ENCODE data around the gene TLE1. TPM values are rescaled to one million over a fixed set of nuclear protein-coding genes. Genes with fewer than 3 reads are reported as not detected.
"Not testable (repeated sequence)": the region's sequence is repeated elsewhere in the genome, so short reads cannot be mapped to it uniquely, and the experiment has no call there.

Gene TLE1
- total RNA-seq, 1 donor from 2014 or later: 9.8 TPM

DNA sequence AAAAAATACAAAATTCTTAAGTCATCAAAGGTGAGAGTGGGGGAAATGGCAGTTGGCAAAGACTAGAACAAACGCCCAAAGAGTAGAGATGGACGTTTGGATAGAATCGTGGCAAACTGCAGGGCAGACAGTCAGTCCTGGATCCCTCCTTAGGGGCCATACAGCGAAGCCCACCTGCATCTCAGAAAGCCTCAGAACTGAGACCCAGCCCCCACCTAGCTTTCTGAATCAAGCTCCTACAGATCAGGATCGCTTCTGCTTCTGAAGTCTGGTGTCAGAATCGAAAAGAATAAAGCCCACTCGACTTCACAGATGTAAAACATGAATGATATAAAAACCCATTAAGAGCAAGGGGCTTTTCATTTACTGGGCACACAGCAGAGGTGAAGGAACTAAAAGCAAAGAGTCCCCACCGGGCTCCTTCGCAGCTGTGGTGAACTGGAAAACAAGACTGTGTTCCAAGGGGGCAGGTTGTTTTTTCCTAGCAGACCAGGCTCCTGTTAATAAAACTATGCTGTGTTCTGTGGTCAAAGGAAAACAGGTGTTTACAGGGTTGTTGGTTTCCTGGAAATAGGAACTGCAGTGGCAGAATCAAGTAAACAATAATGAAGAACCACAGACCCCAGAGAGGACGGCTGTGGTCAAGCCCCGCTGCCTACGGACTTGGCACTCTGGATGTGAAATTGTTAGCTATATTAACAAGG lies 91.8 kb downstream of the TLE1 start:
- DNase-seq (ENCODE audit: missing footprints) (no peak), ATAC-seq (no peak)
- intact Hi-C loops (cut with DNase I): loop anchor here (5.0 kb wide), 1 partner anchor 75 kb away; no protein-coding TSS in a partner anchor

DNA sequence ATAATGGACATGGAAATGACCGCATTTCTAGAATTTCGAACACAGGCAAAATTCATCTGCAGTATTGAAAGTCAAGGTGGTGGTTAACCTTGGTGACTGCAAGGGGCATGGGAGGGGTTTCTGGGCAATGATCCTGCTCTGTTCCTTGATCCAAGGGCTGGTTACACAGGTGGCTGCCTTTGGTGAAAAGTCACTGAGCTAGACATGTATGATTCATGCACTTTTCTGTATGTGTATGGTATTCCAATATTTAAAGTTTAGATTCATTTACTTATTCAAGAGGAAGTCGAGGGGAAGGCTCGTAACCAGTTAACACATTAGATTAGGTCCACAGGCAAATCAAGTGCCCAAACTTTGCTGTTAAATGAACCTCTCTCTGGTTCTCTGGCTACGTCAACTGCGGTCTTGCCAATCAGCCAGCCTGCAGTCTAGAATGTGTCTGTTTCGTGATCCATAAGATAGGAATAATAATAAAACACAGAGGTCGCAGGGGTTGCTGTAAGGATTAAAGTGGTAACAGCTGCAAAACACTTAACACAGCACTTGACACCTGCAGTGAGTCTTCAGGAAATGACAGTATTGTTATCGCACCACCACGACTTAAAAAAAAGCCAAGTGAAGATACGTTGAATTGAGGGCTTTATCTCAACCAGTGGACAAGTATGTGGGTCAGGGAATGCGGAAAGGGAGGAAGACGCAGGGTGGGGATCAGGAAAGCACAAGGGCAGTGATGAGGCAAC lies 92.5 kb downstream of the TLE1 start:
- no peak for ATAC-seq
- no peak for DNase-seq (ENCODE audit: missing footprints)
- intact Hi-C loops (cut with DNase I): loop anchor here (5.0 kb wide), 1 partner anchor 75 kb away; no protein-coding TSS in a partner anchor

DNA sequence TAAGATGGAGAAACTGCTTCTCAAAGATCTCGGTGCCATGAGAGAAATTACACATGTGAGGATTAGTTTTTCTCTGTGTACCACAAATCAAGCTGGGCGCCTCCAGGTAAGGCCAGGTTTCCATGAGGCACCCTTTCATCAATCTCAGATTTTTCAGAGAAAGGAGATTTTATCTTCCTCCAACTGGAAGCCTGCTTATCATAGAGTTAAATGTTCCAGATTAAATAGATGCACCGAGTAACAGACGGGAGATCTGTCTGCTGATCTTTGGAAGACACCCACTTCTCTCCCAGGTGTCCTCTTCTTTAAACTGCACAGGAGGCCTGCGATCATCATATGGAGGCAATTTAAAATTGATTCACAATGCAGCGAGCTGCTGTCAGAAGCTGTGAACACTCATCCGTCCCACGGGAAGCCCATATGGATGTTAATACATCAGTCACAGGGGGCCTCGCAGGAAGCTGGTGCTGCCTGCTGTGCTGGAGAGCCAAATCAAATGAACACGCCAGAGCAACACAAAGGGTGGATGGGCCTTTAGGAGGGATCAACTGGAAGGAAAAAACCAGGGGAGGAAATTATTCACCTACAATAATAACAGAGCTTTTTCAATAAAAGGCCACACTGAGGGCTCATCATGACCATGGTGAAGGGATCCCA lies 93.3 kb downstream of the TLE1 start:
- intact Hi-C loops (cut with DNase I): loop anchor here (5.0 kb wide), 1 partner anchor 76 kb away; no protein-coding TSS in a partner anchor
- DNase-seq (ENCODE audit: missing footprints) (no peak), ATAC-seq (no peak)

DNA sequence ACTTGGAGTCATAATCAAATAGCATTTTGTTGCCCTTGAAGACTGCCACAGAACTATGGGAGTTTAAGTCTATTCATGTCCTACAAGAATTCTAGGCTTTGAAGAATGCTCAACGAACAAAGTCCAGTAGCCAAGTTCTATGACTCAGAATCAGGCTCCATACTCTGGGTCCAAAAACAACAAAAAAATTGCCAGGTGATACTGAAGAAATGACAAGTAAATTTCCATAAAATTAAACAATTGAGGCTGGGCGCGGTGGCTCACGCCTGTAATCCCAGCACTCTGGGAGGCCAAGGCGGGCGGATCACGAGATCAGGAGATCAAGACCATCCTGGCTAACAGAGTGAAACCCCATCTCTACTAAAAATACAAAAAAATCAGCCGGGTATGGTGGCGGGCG lies 94.1 kb downstream of the TLE1 start:
- not testable (repeated sequence) for DNase-seq (ENCODE audit: missing footprints); ATAC-seq
- intact Hi-C loops (cut with DNase I): loop anchor here (5.0 kb wide), 1 partner anchor 77 kb away; no protein-coding TSS in a partner anchor

DNA sequence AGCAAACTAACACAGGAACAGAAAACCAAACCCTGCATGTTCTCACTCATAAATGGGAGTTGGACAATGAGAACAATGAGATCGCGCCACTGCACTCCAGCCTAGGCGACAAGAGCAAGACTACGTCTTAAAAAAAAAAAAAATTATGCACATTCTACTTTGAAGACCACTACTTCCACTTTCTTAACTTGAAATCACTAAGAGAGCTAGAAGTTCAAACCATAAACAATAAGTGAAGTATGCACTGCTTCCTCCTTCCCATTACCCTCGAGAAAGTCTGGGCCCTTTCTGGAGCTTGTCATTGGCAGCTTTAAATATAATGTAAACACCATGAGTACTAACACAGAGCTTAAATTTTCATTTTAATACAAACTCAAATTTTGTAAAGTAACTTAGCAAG lies 94.9 kb downstream of the TLE1 start:
- ATAC-seq: no peak
- no peak for DNase-seq (ENCODE audit: missing footprints)
- intact Hi-C loops (cut with DNase I): no loop called here

DNA sequence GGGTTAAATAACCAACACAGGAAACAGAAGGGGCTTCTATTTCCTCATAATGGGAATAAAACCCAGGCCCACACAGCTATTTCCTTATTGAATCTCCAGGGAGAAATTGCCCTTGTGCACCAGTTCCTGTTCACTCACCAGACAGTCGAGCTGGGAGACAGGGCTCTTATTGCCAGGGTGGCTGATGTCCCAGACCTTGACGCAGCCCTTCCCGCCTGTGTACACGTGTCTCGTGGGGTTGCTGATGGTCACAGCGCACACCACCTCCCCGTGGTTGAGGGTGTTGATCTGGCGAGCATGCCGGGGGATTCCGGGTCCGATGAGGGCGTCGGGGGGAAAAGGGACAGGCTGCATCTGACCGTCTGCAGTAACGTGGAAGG lies 96.5 kb downstream of the TLE1 start:
- intact Hi-C loops (cut with DNase I): no loop called here
- ATAC-seq: peak; percentile 35

DNA sequence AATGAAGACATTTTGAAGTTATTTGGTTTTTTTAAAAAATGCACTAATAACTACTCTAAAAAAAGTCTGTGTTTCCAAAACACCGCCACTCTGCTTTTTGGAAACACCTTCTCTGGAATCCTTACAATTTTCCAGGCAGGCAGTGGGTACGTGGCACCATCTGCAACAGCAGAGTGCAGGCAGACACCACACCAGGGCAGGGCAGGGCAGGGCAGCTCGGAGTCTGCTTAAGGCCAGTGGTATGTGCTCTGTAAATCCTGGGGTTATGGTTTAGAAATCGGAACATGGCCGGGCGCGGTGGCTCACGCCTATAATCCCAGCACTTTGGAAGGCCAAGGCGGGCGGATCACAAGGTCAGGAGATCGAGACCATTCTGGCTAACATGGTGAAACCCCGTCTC lies 97.6 kb downstream of the TLE1 start:
- ATAC-seq (no peak), DNase-seq (ENCODE audit: missing footprints) (no peak)
- intact Hi-C loops (cut with DNase I): no loop called here

More for the DNA sequence above, 96.5 kb downstream of the TLE1 start:
- DNase-seq (ENCODE audit: missing footprints): peak; percentile 74

DNA sequence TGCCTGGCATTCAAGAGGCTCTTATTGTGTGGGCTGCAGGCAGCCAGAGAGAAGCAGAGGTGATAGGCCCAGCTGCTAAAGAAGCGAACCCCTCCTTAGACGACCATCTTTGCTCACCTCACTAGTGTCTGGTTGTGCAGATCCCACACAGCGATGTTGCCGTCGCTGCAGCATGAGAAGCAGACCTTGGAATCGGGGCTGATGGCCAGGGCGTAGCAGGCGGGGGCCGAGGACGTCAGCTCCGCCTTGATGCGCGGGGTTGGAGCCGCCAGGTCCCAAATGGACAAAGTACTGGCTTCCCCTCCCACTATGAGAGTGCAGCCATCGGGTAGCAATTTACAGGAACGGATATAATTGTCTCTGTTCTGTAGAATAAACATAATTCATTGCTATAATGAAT lies 98.7 kb downstream of the TLE1 start:
- ATAC-seq (no peak), DNase-seq (ENCODE audit: missing footprints) (no peak)
- intact Hi-C loops (cut with DNase I): no loop called here

DNA sequence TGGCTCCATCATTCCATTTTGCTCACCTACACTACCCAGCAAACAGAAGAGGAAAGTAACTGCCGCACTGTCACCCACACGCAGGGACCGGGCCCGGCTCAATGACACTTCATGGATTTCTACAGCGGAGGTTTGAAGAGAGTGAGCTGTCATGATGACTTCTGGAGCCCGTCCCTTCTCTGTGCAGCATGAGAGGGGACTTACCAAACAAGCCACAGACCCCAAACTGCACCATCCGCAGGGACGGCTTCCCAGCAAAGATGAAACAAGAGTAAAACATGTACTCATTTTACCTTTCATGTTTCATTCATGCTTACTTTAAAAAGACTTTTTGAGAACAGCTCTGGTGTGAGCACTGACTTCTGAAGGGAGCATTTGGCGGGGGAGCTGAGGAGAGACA lies 99.5 kb downstream of the TLE1 start:
- DNase-seq (ENCODE audit: missing footprints) (no peak), ATAC-seq (no peak)
- intact Hi-C loops (cut with DNase I): no loop called here

DNA sequence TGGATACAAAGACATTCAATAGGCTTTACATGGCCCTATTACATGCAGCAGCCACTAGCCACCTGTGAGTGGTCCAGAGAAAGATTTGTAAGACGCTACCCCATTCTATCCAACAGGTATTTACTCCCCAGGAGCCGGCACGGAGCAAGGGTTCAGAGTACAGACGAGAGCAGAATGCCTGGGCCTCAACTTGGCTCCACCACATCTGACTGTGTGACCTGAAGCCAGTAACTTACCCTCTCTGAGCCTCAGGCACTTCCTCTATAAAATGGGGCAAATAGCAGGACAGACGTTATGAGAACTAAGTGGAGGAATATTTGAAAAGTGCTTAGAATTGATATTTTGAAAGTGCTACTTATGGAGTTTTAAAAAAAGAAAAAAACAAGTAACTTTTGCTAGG lies 100.0 kb downstream of the TLE1 start:
- DNase-seq (ENCODE audit: missing footprints) (no peak), ATAC-seq (no peak)
- intact Hi-C loops (cut with DNase I): no loop called here

DNA sequence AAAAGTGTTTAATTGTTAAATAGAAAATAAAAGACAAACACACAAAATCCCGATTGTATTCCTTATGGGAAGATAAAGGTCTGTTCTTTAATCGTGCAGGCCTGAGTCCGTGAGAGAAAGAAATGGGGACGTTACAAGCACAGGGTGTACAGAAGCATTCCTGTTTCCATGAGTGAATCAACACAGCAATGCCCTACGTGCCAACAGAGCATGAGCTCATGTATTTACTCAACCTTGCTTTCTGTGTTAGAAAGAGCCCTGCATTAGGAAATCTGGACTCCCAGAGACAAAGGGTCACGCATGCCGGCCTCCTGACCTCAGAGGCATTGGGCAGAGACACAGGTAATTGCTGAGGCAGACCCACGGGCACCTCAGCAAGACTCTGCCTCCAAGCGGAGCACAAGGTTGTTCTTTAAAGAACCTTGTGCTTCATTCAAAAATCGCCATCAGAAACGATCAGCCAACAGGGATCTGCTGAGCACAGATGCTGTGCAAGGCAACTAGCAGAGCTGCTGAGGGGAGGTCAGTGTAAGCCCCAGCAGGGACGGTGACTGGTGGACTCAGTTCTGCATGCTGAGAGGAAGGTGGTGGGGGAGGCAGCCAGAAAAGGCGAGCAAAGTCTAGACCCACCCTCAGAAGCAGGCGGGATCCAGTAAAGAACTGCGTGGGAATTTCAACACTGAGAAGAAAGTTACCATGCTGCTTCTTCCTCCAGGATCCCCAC lies 101.0 kb downstream of the TLE1 start:
- ATAC-seq (peak; percentile 26), DNase-seq (ENCODE audit: missing footprints) (no peak)
- intact Hi-C loops (cut with DNase I): no loop called here

DNA sequence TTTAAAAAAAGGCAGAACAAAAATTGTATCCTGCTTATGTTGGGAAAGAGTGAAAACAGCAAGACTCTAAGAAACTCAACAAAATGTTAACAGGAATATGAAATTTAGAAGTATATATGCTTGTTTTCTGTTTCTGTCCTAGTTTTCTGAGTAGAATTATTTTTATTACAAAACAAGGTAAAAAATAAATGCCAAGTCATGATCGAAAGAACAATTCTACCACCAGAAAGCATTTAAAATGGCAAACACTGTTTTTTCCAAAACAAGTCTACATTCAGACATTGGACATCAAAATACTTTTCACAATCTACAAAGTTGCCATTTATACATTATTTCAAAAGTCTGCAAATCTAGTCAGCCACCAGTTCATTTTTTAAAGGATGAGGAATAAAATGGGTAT lies 102.6 kb downstream of the TLE1 start:
- no peak for ATAC-seq
- intact Hi-C loops (cut with DNase I): no loop called here

DNA sequence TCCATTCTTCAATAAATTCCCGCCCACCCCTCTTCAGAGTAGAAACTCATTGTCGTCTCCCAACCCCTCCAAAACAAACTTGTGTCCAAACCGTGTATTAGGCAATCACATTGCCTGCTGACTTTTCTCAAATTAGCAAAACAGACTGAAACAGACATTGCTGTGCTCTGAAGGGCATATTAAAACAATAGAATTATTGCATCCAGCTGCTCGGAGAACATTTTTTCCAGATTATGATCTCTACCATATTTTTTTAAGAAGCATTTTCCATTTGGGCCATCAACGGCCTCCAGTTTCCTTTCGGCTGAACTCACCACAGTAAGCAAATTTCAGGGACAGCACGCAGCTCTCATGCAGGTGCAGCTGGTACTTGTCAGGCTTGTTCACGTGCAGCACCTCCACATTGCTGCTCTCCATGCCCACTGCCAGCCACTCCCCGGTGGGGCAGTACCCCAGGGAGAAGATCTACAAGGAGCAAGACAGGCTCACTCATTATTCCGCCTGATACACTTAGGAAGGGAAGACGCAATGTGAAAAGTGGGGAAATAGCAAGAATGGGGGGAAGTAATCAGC lies 104.1 kb downstream of the TLE1 start:
- intact Hi-C loops (cut with DNase I): no loop called here
- ATAC-seq (no peak), DNase-seq (ENCODE audit: missing footprints) (no peak)

More for the DNA sequence above, 102.6 kb downstream of the TLE1 start:
- no peak for DNase-seq (ENCODE audit: missing footprints)

DNA sequence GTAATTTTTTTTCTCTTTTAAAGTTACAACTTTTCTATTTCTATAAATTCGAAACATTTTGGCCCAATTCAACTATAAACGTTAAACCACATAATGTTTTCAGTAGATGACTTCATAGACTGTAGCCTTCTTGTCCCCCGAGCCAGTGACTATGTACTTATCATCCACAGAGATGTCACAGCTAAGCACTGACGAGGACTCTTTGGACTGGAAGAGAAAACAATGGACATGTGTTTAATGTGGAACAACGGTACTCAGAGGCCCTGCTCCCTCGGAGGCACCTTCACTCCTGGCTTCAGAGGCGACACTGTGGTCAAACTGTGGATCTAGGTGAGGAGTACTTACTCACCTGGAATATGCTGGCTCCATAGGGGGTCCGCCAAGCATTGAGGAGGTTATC lies 105.2 kb downstream of the TLE1 start:
- no peak for ATAC-seq

DNA sequence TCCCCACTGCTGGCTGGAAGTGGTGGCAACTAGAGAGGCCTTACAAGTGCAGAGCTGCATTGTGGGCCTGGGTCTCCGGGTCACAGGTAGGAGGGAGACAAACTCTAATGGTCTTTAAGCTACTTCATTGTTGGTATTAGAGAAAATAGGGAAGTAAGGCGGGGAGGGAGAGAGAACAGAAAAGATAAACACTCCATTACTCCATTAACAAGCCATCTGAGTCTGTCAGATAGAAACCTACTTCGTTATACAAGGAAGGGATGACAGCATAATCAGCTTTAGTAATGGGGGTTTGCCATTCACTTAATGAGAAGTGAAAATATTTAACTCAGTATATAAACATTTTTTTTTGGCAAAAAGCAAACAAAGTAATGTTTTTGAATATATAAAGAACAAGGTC lies 107.4 kb downstream of the TLE1 start:
- ATAC-seq (no peak), DNase-seq (ENCODE audit: missing footprints) (no peak)
- intact Hi-C loops (cut with DNase I): no loop called here

More for the DNA sequence above, 105.2 kb downstream of the TLE1 start:
- DNase-seq (ENCODE audit: missing footprints): no peak
- intact Hi-C loops (cut with DNase I): no loop called here

DNA sequence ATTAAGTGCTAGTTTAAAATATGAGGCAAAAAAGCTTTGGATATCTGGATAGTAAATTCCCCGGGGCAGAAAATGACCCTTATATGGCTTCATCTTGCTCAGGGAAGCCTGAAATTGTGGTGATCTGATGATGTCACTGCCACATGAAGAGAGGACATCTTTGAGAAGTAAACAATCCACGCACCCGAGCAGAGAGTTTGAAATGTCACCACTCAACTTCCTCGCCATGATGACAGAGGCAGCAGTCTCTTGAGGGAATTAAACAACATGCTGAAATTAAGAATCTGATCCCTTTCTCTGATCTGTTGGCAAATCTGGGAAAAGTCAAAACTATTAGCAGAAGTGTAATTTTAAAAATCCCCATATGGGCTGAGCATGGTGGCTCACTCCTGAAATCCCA lies 110.0 kb downstream of the TLE1 start:
- intact Hi-C loops (cut with DNase I): no loop called here
- no peak for ATAC-seq
- DNase-seq (ENCODE audit: missing footprints): no peak

DNA sequence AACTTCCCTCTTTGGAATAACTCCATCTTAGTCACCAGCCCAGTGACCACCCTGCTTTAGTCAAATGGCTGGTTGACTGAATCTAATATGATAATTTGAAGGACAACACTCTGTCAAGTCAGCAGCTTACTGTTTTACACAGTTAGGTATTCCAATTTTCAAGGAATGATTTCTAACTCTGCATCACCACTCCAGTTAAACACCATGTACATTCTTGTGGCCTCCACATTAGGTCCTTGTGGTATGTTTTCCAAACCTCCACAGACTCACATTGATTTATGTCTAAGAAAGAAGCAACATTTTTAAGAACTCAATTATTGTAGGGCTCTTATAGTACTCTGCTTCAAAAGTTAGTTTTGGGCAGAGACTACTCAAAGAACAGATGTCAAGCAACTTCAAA lies 110.7 kb downstream of the TLE1 start:
- intact Hi-C loops (cut with DNase I): no loop called here
- ATAC-seq: no peak

DNA sequence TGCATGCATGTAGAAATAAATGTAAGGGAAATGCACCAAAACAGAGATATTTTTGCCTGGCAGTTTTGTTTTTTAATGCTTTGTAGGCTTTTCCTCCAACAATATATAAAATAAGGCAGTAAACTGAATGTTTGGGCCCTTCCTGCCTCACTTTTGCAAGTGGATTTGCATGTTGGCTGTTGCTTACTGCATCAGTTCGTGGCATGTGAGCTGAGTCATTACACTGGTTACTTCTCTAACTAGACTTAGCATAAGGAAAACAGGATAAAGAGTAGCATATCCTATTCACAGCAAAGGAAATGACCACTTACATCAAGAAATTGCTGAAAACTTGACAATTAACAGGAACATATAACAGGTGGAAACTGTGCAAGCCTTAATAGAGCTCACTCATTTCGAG lies 113.4 kb downstream of the TLE1 start:
- no peak for ATAC-seq
- intact Hi-C loops (cut with DNase I): no loop called here
- DNase-seq (ENCODE audit: missing footprints): no peak

More for the DNA sequence above, 110.7 kb downstream of the TLE1 start:
- DNase-seq (ENCODE audit: missing footprints): no peak

DNA sequence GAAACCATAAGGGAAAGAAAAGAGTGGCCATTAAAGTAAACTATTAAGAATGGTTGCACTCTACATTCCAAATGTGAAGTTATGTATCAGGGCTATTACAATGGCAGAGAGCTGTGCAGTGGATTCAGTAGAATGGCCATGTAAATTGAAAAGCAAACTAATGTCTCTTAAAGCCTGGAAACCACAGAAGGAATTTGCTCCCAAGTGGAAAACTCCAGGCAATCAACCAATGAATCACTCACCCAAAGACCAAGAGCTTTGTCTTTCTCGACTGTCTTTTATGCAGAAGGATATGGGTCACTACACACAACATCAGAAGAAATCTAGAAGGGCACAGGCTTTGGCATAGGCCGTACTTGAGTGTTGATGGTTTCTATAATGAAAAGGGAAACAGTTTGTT lies 114.9 kb downstream of the TLE1 start:
- ATAC-seq (no peak), DNase-seq (ENCODE audit: missing footprints) (no peak)
- intact Hi-C loops (cut with DNase I): no loop called here

Data from Right ventricle myocardium inferior (tissue), 1 donor.